HL-60/S4 treated with retinoic acid at 250 ng/mL for 4 days and 3 days (cell line): Measurements from ENCODE around the gene MPO.

ENCODE experiments used
- in situ Hi-C: fragments of 300-500 bp; cut with MboI; formaldehyde crosslinking; loops from 2 replicates; pipeline ENCODE4 v1.7.0; 2022; ENCODE audit warnings: low sequenced_read_pairs

The MPO gene

GRCh38 chr17:58320163-58320558 lies 39.4 kb upstream of the MPO start:
- in situ Hi-C loops, result no loop called here

- in situ Hi-C loops, result no loop called here
These were observed 38.7 kb upstream of the MPO start for GRCh38 chr17:58319173-58320162.

GRCh38 chr17:58318627-58319172 lies 38.0 kb upstream of the MPO start:
- in situ Hi-C loops, result no loop called here

GRCh38 chr17:58318065-58318481 lies 37.3 kb upstream of the MPO start:
- in situ Hi-C loops, result no loop called here

GRCh38 chr17:58317421-58318064 lies 36.8 kb upstream of the MPO start:
- in situ Hi-C loops, result no loop called here

- in situ Hi-C loops, result no loop called here
These were observed 35.7 kb upstream of the MPO start for GRCh38 chr17:58316260-58316960.

GRCh38 chr17:58315750-58316149 lies 35.0 kb upstream of the MPO start:
- in situ Hi-C loops, result no loop called here

GRCh38 chr17:58315281-58315711 lies 34.6 kb upstream of the MPO start:
- in situ Hi-C loops, result no loop called here

- in situ Hi-C loops, result no loop called here
These were observed 33.9 kb upstream of the MPO start for GRCh38 chr17:58314706-58315015.

GRCh38 chr17:58313815-58314705 lies 33.3 kb upstream of the MPO start:
- in situ Hi-C loops, result no loop called here

GRCh38 chr17:58312829-58313228 lies 32.1 kb upstream of the MPO start:
- in situ Hi-C loops, result no loop called here

GRCh38 chr17:58312021-58312630 lies 31.4 kb upstream of the MPO start:
- in situ Hi-C loops, result no loop called here

GRCh38 chr17:58311429-58311894 lies 30.7 kb upstream of the MPO start:
- in situ Hi-C loops, result no loop called here

GRCh38 chr17:58310511-58311428 lies 30.0 kb upstream of the MPO start:
- in situ Hi-C loops, result no loop called here

- in situ Hi-C loops, result no loop called here
These were observed 29.2 kb upstream of the MPO start for GRCh38 chr17:58309918-58310259.

GRCh38 chr17:58308985-58309917 lies 28.5 kb upstream of the MPO start:
- in situ Hi-C loops, result no loop called here

- in situ Hi-C loops, result no loop called here
These were observed 27.6 kb upstream of the MPO start for GRCh38 chr17:58308173-58308984.
